GM11168 (cell line): ENCODE measurements around the gene SOX12.
"Not testable (repeated sequence)": the region's sequence is repeated elsewhere in the genome, so short reads cannot be mapped to it uniquely, and the experiment has no call there.

ENCODE experiments used
- in situ Hi-C: fragments of 300-500 bp; cut with MboI; formaldehyde crosslinking; loops from one replicate; pipeline ENCODE4 v1.12.0; 2022; ENCODE audit warnings: low sequenced_read_pairs; ENCODE audit not compliant: unreplicated experiment

The SOX12 gene

DNA sequence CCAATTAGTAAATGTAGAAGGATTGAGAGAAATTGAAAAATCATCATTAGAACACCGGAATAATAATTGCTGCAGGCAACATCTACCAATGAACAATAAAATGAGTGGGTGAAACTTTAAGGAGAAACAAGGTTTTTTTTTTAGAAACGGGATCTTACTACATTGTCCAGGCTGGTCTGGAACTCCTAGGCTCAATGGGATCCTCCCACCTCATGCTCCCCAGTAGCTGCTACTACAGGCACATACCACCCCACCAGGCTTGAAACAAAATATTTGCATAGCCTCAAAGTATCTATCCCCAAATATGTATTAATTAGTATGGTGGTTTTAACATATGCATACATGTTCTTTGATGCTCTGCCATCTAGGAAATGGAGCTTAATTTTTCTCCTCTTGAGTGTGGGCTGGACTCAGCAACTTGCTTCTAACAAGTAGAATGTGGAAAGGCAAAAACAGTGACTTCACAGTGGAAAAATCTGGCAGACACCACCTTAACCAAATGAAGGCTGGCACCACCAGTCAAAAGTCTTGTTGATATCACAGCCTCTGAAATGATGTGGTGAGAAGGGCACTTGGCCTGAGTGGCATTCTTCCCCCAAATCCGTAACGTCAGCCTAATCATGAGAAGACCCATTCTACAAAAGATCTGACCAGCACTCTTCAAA is 33.7 kb downstream of the SOX12 start:
- in situ Hi-C loops = no loop called here

- in situ Hi-C loops = no loop called here
Measured at GRCh38 chr20:361561-361960, 36.2 kb downstream of the SOX12 start.

DNA sequence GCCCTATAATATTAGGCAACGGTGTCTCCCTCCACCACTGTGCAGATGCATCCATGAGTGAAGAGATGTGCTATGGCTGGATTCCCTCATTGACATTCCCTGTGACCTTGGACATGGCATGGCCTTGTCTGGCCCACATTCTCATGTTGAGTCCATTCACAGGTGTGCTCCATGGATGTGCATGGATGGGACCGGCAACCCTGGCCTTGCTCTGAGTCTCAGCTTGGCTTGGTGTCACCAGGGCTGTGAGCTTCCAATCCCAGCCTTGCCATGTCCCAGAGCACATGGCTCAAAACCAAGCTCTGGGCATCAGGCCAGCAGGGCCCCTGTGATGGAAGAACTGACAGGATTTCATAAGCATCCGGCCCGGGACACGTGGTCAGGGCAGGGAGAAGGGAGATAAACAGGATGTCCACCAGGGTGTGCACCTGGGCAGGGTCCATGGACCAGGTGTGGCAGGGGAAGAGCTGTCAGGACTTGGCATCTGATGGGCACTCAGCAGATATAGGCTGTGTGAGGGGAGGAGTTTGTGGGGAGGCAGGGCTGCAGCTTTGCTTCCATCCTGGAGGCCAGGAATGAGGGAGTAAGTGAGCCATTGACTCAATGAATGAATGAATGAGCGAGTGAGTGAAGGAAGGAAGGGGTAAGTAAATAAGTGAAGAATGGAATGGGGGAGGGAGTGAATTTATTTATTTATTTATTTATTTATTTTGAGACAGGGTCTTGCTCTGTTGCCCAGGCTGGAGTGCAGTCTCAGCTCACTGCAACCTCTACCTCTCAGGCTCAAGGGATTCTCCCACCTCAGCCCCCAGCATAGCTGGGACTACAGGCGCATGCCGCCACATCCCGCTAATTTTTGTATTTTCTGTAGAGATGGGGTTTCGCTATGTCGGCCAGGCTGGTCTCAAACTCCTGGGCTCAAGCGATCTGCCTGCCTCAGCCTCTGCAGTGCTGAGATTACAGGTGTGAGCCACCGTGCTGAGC is 37.2 kb downstream of the SOX12 start:
- in situ Hi-C loops = no loop called here

GRCh38 chr20:363319-364078 is 38.1 kb downstream of the SOX12 start:
- in situ Hi-C loops = no loop called here

GRCh38 chr20:364905-365794 is 39.8 kb downstream of the SOX12 start:
- in situ Hi-C loops = no loop called here

GRCh38 chr20:366041-366718 is 40.8 kb downstream of the SOX12 start:
- in situ Hi-C loops = no loop called here

- in situ Hi-C loops = no loop called here
Measured at GRCh38 chr20:366719-367485, 41.5 kb downstream of the SOX12 start.

DNA sequence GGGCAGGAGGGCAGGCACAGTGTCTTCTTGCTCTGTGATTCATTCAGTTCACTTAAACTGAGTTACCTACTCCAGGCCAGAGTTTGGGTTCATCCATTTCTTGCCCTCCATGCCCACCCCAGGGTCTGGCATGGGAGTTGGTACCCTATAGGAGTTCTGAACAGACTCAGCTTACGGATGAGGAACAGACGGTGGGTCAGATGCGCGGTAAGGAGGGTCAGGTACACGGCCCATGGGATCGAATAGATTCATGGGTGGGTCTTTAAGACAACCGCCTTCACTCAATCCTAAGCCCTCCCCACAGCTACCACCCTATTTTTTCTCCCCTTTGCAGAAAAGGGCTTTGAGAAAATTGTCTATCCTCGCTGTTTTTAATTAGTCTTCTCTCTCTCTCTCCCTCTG is 42.1 kb downstream of the SOX12 start:
- in situ Hi-C loops = no loop called here

GRCh38 chr20:368915-369314 is 43.6 kb downstream of the SOX12 start:
- in situ Hi-C loops = no loop called here

DNA sequence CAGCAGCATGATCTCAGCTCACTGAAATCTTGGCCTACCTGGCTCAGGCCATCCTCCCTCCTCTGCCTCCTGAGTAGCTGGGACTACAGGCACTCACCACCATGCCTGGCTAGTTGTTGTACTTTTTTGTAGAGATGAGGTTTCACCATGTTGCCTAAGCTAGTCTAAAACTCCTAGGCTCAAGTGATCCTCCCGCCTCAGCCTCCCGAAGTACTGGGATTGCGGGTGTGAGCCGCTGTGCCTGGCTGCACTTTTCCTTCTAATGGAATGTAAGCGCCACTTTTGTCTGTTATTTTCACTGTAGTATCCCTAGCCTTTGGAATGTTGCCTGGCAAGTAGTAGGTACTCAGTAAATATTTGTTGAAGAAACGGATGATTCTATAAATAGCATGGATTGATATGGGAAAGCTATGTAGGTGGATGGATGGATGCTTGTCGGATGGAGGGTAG is 44.8 kb downstream of the SOX12 start:
- in situ Hi-C loops = no loop called here

- in situ Hi-C loops = no loop called here
Measured at GRCh38 chr20:370977-371754, 45.8 kb downstream of the SOX12 start.

GRCh38 chr20:371755-372542 is 46.6 kb downstream of the SOX12 start:
- in situ Hi-C loops = no loop called here

DNA sequence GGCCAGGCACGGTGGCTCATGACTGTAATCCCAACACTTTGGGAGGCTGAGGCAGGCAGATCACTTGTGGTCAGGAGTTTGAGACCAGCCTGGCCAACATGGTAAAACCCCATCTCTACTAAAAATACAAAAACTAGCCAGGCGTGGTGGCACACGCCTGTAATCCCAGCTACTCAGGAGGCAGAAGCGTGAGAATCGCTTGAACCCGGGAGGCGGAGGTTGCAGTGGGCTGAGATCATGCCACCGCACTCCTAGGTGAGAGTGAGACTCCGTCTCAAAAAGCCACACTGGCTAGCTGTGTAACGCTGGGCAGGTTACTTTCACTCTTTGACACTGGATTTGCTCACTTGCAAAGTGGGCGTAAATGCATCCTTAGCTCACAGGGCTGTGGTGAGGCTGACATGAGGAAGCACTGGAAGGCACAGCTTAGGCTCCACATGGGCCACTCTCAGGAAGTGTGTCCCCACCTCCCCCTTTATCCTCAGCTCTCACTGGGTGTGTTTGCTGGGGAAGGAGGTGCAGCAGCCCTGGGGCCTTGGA is 47.3 kb downstream of the SOX12 start:
- in situ Hi-C loops = not testable (repeated sequence)

DNA sequence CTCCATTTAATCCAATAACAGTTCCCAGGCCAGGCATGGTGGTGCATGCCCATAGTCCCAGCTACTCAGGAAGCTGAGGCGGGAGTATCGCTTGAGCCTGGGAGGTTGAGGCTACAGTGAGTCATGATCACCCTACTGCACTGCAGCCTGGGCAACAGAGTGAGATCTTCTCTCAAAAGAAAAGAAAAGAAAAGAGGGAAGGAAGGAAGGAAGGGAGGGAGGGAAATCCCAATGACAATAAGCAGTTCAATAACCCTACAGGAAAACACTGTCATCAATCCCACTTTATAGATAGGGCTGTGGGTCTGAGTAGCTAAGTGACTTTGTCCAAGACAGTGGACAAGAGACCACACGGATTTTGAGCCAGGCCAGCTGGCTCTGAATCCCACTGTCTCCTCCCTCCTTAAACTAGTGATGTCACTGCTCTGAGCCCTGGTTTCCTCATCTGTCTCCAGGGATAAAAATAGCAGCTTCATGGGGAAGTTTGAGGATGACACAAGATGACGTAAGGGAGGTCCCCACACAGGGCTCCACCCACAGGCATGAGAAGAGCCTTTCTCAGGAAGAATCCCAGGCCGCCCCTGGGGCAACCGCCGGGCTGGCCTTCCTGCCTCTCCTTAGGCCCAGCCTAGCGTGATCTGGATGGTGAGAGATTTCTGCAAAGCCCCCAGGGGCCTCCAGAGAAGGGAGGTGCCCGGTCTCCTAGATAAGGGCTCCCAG is 48.0 kb downstream of the SOX12 start:
- in situ Hi-C loops = no loop called here

- in situ Hi-C loops = no loop called here
Measured at GRCh38 chr20:375265-375889, 50.0 kb downstream of the SOX12 start.

DNA sequence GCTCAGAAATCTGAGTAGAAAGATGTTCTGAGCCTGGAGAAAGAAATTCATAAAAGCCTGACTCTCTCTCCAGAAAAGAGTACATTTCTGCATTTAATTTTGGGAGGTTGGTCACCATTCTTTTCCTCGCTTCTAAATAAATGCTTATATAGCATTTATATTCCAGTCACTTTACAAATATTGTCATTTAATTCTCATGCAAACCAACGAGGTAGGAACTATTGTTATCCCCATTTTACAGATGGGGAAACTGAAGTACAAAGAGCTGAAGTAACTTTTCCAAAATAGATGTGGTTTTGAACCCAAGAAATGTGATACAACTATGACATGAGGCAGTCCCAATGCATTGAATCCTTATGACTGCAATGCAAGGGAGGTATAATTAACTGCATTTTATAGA is 50.7 kb downstream of the SOX12 start:
- in situ Hi-C loops = no loop called here
